Omental fat pad (tissue), 4 donors: ENCODE measurements around the gene A2ML1. TPM values are rescaled to one million over a fixed set of nuclear protein-coding genes. Genes with fewer than 3 reads are reported as not detected.
A peak's percentile ranks its signal among the peaks of the same experiment; 100 is the strongest.

ENCODE experiments used
- ATAC-seq: fragments of 150-250 bp; one replicate; pipeline ENCODE4 v1.9.1; 2016; ENCODE audit warnings: mild to moderate bottlenecking, moderate library complexity; ENCODE audit not compliant: low FRiP score
- DNase-seq: peaks from one replicate; pipeline ENCODE4 v3.0.0-alpha.2; 2019; ENCODE audit warnings: low spot score
- CTCF ChIP-seq, 3 donors: fragments of 450-650 bp; IDR thresholded peaks; one replicate each; pipeline ENCODE4 v1.5.1; 2016 to 2017; ENCODE audit warnings: antibody characterized with exemption in 3 of 3, mild to moderate bottlenecking in 3 of 3, moderate library complexity in 2 of 3
- total RNA-seq, 4 donors: library from RNA; depleted of rRNA; stranded (reverse); fragments of >200 nt; gene quantifications; one replicate each; pipeline ENCODE4 v1.1.0, GENCODE V29; 2016

The A2ML1 gene
- total RNA-seq, 4 donors from 2014 or later, result not detected

GRCh38 chr12:8887285-8887715 is 64.9 kb downstream of the A2ML1 start:
- ATAC-seq (no peak), DNase-seq (no peak)
- TF ChIP-seq CTCF (IDR thresholded peaks at IDR 0.05), result no peak

GRCh38 chr12:8890313-8891085 is 68.1 kb downstream of the A2ML1 start:
- peak; percentile 53 for DNase-seq
- ATAC-seq, result peak; percentile 83
- peak in 2 of 3 donors; percentile 56 to 85 for TF ChIP-seq CTCF (IDR thresholded peaks at IDR 0.05)

- no peak for ATAC-seq
These were observed 69.6 kb downstream of the A2ML1 start for GRCh38 chr12:8891976-8892375.

GRCh38 chr12:8894378-8894777 is 72.0 kb downstream of the A2ML1 start:
- DNase-seq (no peak), ATAC-seq (no peak)
- no peak for TF ChIP-seq CTCF (IDR thresholded peaks at IDR 0.05)

More at GRCh38 chr12:8891976-8892375, 69.6 kb downstream of the A2ML1 start:
- TF ChIP-seq CTCF (IDR thresholded peaks at IDR 0.05), result no peak
- no peak for DNase-seq

- no peak for TF ChIP-seq CTCF (IDR thresholded peaks at IDR 0.05)
- no peak for DNase-seq
- no peak for ATAC-seq
These were observed 72.6 kb downstream of the A2ML1 start for GRCh38 chr12:8894986-8895385.

- no peak for ATAC-seq
These were observed 74.7 kb downstream of the A2ML1 start for GRCh38 chr12:8897081-8897480.

More at GRCh38 chr12:8897081-8897480, 74.7 kb downstream of the A2ML1 start:
- TF ChIP-seq CTCF (IDR thresholded peaks at IDR 0.05), result no peak
- DNase-seq, result no peak
